SU-DHL-6 (cell line): ENCODE measurements around the gene UBALD2.

Experiments
- H2AFZ ChIP-seq: fragments of 200-600 bp; sonication (generic); 2 replicates; pipeline ENCODE4 v1.6.1; 2014; ENCODE audit warnings: low read depth, mild to moderate bottlenecking, moderate library complexity, mixed read lengths, antibody characterized with exemption, low read length; ENCODE audit not compliant: severe bottlenecking
- H3F3A ChIP-seq: fragments of 200-600 bp; shearing (Covaris generic); 2 replicates; pipeline ENCODE4 v1.6.0; 2016; ENCODE audit warnings: antibody characterized with exemption, mild to moderate bottlenecking; ENCODE audit not compliant: insufficient read depth
- H3K27ac ChIP-seq: fragments of 200-600 bp; sonication (generic); 2 replicates; pipeline ENCODE4 v1.5.1; 2016; ENCODE audit warnings: low read depth, mild to moderate bottlenecking, low read length, moderate library complexity, mixed read lengths
- H3K27me3 ChIP-seq: fragments of 200-600 bp; sonication (generic), shearing (Covaris generic); 2 replicates; pipeline ENCODE4 v1.6.0; 2014; ENCODE audit warnings: mild to moderate bottlenecking, low read length
- H3K36me3 ChIP-seq: fragments of 200-600 bp; sonication (generic); 2 replicates; pipeline ENCODE4 v1.6.1; 2014; ENCODE audit warnings: mild to moderate bottlenecking, low read length, mixed read lengths
- H3K4me2 ChIP-seq: fragments of 300-600, 200-600 bp; shearing (Covaris generic), sonication (generic); 2 replicates; pipeline ENCODE4 v1.6.0; 2014; ENCODE audit warnings: low read length, low read depth, mild to moderate bottlenecking; ENCODE audit not compliant: poor library complexity, severe bottlenecking
- H3K4me3 ChIP-seq: fragments of 200-600 bp; sonication (generic); 2 replicates; pipeline ENCODE4 v1.5.1; 2014; ENCODE audit warnings: antibody characterized with exemption, low read length, mild to moderate bottlenecking, mixed read lengths; ENCODE audit not compliant: insufficient read depth, poor library complexity, severe bottlenecking
- H3K79me2 ChIP-seq: fragments of 200-600 bp; sonication (generic); 2 replicates; pipeline ENCODE4 v1.6.1; 2014; ENCODE audit warnings: mild to moderate bottlenecking, low read length, moderate library complexity; ENCODE audit not compliant: insufficient read depth
- H3K9ac ChIP-seq: fragments of 200-600 bp; sonication (generic); 2 replicates; pipeline ENCODE4 v1.7.0; 2014; ENCODE audit warnings: mild to moderate bottlenecking, low read length
- H3K9me2 ChIP-seq: fragments of 200-600 bp; sonication (generic); replicated peaks from 2 replicates; pipeline ENCODE4 v1.6.1; 2014; ENCODE audit warnings: low read length; ENCODE audit not compliant: insufficient read depth
- H3K9me3 ChIP-seq: fragments of 200-600 bp; sonication (generic); 2 replicates; pipeline ENCODE4 v1.6.1; 2014; ENCODE audit warnings: low read length, mixed read lengths; ENCODE audit not compliant: insufficient read depth
- H4K20me1 ChIP-seq: fragments of 200-600 bp; sonication (generic); 2 replicates; pipeline ENCODE4 v1.6.1; 2014; ENCODE audit warnings: low read depth, mild to moderate bottlenecking, antibody characterized with exemption, low read length, moderate library complexity, mixed read lengths
- EZH2phosphoT487 ChIP-seq: fragments of 200-600 bp; sonication (generic), shearing (Covaris generic); conservative IDR thresholded peaks from 2 replicates; pipeline ENCODE4 v1.6.1; 2018; ENCODE audit warnings: mild to moderate bottlenecking, antibody characterized with exemption, low read length, moderate library complexity, mixed read lengths
- TF ChIP-seq, protein P1 (sequence below): fragments of 200-600 bp; sonication (generic); IDR thresholded peaks from one replicate; pipeline ENCODE4 v1.5.1; 2017; ENCODE audit warnings: antibody characterized with exemption, mild to moderate bottlenecking, low read length, moderate library complexity; ENCODE audit not compliant: insufficient read depth, poor library complexity, severe bottlenecking

Gene UBALD2

GRCh38 chr17:76278268-76278908, 13.2 kb downstream of the UBALD2 start:
- Histone ChIP-seq H3K79me2 (no peaks in the 10 kb centered on the region), H2AFZ (no peak overlapping the region), H3K4me2 (no peak overlapping the region), H3K9ac (no peak overlapping the region), H3K9me2 (no peaks in the 10 kb centered on the region), H4K20me1 (no peaks in the 10 kb centered on the region), H3K27me3 (no peaks in the 10 kb centered on the region), H3K27ac (no peak overlapping the region), H3K4me3 (no peak overlapping the region), H3K9me3 (no peaks in the 10 kb centered on the region), H3K36me3 (no peaks in the 10 kb centered on the region), H3F3A (peaks cover 4% of the 10 kb centered on the region)
- TF ChIP-seq EZH2phosphoT487 = no peak
- TF ChIP-seq, protein P1, sequence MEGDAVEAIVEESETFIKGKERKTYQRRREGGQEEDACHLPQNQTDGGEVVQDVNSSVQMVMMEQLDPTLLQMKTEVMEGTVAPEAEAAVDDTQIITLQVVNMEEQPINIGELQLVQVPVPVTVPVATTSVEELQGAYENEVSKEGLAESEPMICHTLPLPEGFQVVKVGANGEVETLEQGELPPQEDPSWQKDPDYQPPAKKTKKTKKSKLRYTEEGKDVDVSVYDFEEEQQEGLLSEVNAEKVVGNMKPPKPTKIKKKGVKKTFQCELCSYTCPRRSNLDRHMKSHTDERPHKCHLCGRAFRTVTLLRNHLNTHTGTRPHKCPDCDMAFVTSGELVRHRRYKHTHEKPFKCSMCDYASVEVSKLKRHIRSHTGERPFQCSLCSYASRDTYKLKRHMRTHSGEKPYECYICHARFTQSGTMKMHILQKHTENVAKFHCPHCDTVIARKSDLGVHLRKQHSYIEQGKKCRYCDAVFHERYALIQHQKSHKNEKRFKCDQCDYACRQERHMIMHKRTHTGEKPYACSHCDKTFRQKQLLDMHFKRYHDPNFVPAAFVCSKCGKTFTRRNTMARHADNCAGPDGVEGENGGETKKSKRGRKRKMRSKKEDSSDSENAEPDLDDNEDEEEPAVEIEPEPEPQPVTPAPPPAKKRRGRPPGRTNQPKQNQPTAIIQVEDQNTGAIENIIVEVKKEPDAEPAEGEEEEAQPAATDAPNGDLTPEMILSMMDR = no peak

DNA sequence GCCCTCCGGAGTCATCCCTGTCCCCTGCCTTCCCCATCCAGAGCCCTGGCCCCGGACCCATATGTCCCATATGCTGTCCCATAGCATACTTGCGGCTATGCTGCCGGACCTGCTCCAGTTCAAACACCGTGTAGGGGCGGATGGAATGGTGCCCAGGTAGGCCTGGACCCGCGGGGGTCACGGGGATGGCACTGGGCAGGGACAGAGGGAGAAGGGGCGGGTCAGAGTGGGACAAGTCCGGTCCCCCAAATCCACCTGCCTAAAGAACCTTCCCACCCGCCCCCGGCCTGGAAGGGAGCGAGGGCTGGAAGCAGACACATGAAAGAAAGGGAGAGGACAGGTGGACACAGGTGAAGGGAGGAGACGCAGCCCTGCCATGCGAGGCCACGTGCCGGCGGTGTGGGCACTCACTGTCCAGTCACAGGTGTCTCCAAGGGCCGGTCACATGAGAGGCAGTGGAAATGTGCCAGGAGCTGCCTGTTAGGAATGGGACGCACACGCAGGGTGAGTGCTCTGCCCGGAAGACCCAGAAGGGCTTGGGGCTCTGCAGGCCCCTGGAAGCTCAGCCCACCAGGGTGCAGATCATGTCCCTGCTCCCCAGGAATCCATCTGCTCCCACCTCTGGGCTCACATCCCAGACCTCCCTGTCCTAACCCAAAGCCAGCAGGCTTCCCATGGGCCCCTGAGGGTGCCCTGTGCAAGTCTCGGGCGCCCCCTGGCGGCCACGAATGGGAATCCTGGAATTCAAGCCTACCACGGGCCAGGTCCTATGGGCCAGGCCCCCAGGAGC, 14.0 kb downstream of the UBALD2 start:
- Histone ChIP-seq H3K4me3 (no peak overlapping the region), H3K9me2 (no peaks in the 10 kb centered on the region), H3K36me3 (no peaks in the 10 kb centered on the region), H3K27ac (no peak overlapping the region), H4K20me1 (no peaks in the 10 kb centered on the region), H3K9ac (no peak overlapping the region), H3K27me3 (no peaks in the 10 kb centered on the region), H3K9me3 (no peaks in the 10 kb centered on the region), H2AFZ (no peak overlapping the region), H3K4me2 (no peak overlapping the region), H3F3A (no peaks in the 10 kb centered on the region; the same call in 1 of the 2 replicates), H3K79me2 (no peaks in the 10 kb centered on the region)
- TF ChIP-seq, protein P1 = peak; percentile 94
- TF ChIP-seq EZH2phosphoT487 = no peak

DNA sequence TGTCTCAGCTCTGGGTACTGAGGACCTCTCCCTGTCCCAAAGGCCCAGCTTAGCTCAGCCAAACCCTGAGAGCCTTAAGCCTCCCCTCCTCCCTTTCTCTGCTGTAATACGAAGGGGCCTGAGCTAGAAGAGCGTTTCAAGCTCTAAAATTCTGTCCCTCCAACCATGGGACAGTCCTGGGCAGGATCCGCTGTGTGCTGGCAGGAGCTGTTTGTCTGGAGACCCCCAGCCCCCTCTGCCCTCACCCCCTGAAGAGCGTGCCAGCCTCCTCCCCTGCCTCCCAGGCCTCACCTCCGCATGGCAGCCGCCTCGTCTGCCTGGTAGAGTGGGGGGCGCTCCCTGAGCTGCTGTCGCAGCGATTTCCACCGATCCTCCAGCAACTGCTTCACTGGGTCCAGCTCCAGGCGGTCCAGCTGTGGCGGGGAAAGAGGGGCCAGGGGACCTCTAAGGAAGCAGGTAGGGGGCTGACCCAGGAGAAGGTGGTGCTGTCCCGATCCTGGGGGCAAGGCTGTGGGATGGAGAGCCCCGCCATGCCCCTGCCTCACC, 14.7 kb downstream of the UBALD2 start:
- Histone ChIP-seq H3F3A (no peaks in the 10 kb centered on the region; the same call in 1 of the 2 replicates), H3K27me3 (no peaks in the 10 kb centered on the region), H3K79me2 (no peaks in the 10 kb centered on the region), H3K27ac (no peak overlapping the region), H2AFZ (no peak overlapping the region), H3K9me3 (no peaks in the 10 kb centered on the region), H3K9ac (no peak overlapping the region), H3K9me2 (no peaks in the 10 kb centered on the region), H3K36me3 (no peaks in the 10 kb centered on the region), H3K4me2 (no peak overlapping the region), H3K4me3 (no peak overlapping the region), H4K20me1 (no peaks in the 10 kb centered on the region)
- no peak for TF ChIP-seq EZH2phosphoT487
- TF ChIP-seq, protein P1 = no peak
